Sigmoid colon (tissue), 3 donors: Measurements from ENCODE around the gene GPR18.

ENCODE experiments used
- POLR2A ChIP-seq, 2 donors: fragments of 450-650 bp; IDR thresholded peaks; one replicate each; pipeline ENCODE4 v1.6.1; 2016; ENCODE audit warnings: antibody characterized with exemption in 2 of 2, mild to moderate bottlenecking in 2 of 2, moderate library complexity in 2 of 2
- TF ChIP-seq, protein P1 (sequence below), 4 experiments: fragments of 450-650 bp in 3 of 4; fragments of 200-600 bp in 1 of 4; IDR thresholded peaks; one replicate each; pipeline ENCODE4 v1.5.1; 2016 to 2019; ENCODE audit warnings: antibody characterized with exemption in 4 of 4, mild to moderate bottlenecking in 3 of 4, moderate library complexity in 2 of 4

DNA sequence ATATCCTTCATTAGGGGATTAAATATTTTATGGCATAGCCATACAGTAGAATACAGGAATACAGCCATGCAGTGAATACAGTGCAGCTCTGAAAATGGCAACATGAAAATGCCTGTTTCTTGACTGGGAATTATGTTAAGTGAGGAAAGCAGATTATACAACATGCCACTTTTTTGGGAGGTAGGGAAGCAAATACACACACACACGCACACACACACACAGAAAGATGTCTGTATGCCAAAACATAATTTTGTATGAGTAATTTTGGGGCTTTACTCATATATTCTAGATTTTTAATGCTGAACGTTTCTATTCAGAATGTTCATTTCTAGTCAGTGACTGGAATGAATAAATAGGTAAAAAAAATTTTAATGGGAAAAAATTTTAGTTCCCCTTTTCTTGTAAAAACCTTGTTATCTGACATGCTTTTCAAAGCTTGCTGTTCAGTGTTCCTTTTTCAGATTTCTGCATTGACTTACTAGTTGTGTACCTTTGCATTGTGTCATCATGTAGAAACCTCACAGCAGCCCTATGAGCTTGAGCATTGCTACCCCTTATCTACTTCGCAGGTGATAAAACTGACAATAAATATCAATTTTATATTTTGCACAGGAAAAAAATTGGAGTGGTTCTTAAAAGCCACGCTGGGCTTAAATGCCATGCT, 41.2 kb upstream of the GPR18 start:
- TF ChIP-seq, protein P1, sequence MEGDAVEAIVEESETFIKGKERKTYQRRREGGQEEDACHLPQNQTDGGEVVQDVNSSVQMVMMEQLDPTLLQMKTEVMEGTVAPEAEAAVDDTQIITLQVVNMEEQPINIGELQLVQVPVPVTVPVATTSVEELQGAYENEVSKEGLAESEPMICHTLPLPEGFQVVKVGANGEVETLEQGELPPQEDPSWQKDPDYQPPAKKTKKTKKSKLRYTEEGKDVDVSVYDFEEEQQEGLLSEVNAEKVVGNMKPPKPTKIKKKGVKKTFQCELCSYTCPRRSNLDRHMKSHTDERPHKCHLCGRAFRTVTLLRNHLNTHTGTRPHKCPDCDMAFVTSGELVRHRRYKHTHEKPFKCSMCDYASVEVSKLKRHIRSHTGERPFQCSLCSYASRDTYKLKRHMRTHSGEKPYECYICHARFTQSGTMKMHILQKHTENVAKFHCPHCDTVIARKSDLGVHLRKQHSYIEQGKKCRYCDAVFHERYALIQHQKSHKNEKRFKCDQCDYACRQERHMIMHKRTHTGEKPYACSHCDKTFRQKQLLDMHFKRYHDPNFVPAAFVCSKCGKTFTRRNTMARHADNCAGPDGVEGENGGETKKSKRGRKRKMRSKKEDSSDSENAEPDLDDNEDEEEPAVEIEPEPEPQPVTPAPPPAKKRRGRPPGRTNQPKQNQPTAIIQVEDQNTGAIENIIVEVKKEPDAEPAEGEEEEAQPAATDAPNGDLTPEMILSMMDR (IDR thresholded peaks at IDR 0.05) = no peak
- no peak for TF ChIP-seq POLR2A (IDR thresholded peaks at IDR 0.05)
